Small intestine (tissue), 7 donors: Measurements from ENCODE around the gene BPTF. TPM values are rescaled to one million over a fixed set of nuclear protein-coding genes. Genes with fewer than 3 reads are reported as not detected.
"Not testable (repeated sequence)": the region's sequence is repeated elsewhere in the genome, so short reads cannot be mapped to it uniquely, and the experiment has no call there.

Experiments
- DNase-seq, 2 donors: peaks; one replicate each; pipeline versions ENCODE4 v3.0.0 to v3.0.0-alpha.2; 2013
- FAIRE-seq: peaks from 2 replicates; lab custom pipeline; 2012; peaks lifted over from hg19 to GRCh38; lab: Jason Lieb, UNC
- H3K27ac ChIP-seq, 3 donors: one replicate each; pipeline ENCODE4 v1.5.1; 2013; ENCODE audit warnings: low read length in 2 of 3, mild to moderate bottlenecking in 2 of 3, control low read depth in 1 of 3, inconsistent platforms in 1 of 3, low read depth in 1 of 3, moderate library complexity in 1 of 3
- H3K27me3 ChIP-seq, 3 donors: one replicate each; pipeline ENCODE4 v1.6.1; 2013; ENCODE audit warnings: low read length in 3 of 3, inconsistent platforms in 1 of 3; ENCODE audit not compliant: control insufficient read depth in 3 of 3, insufficient read depth in 3 of 3
- H3K36me3 ChIP-seq, 3 donors: one replicate each; pipeline ENCODE4 v1.6.1; 2013; ENCODE audit warnings: low read length in 3 of 3, inconsistent platforms in 1 of 3, low read depth in 1 of 3, mild to moderate bottlenecking in 1 of 3, moderate library complexity in 1 of 3; ENCODE audit not compliant: control insufficient read depth in 3 of 3, insufficient read depth in 2 of 3
- H3K4me1 ChIP-seq, 3 donors: one replicate each; pipeline ENCODE4 v1.6.1; 2013; ENCODE audit warnings: low read length in 2 of 3, inconsistent platforms in 1 of 3, low read depth in 1 of 3, mild to moderate bottlenecking in 1 of 3, moderate library complexity in 1 of 3; ENCODE audit not compliant: control insufficient read depth in 3 of 3, insufficient read depth in 2 of 3
- H3K4me3 ChIP-seq, 3 donors: one replicate each; pipeline ENCODE4 v1.5.1; 2013; ENCODE audit warnings: low read length in 3 of 3, control low read depth in 1 of 3, inconsistent platforms in 1 of 3, low read depth in 1 of 3, mild to moderate bottlenecking in 1 of 3, moderate library complexity in 1 of 3
- H3K9me3 ChIP-seq, 2 donors: one replicate each; pipeline ENCODE4 v1.6.1; 2013; ENCODE audit warnings: low read depth in 1 of 2, low read length in 1 of 2; ENCODE audit not compliant: control insufficient read depth in 2 of 2, insufficient read depth in 1 of 2
- WGBS, 3 donors: extraction: QIAGEN DNeasy Blood & Tissue Kit; methylation state at CpG; one replicate each; pipeline ENCODE4 v1.1.7; 2013; 5-methylcytosine and 5-hydroxymethylcytosine counted together
- polyA plus RNA-seq, 4 donors: library from polyadenylated mRNA; stranded (reverse) in 3 of 4; unstranded in 1 of 4; fragments of 200-250 nt in 3 of 4; fragments of 120-200 nt in 1 of 4; gene quantifications; one replicate each; pipeline versions ENCODE4 v1.2.1 to v1.2.3, GENCODE V29; 2013
- donor health status: healthy with polysubstance abuse.
- donor health status: control.
- donor health status: control.
- donor health status: Bipolar disorder and iron deficiency.
- donor health status: healthy.

The BPTF gene
- polyA plus RNA-seq, 4 donors = 11.6 to 59.3 (median 17.5) TPM

DNA sequence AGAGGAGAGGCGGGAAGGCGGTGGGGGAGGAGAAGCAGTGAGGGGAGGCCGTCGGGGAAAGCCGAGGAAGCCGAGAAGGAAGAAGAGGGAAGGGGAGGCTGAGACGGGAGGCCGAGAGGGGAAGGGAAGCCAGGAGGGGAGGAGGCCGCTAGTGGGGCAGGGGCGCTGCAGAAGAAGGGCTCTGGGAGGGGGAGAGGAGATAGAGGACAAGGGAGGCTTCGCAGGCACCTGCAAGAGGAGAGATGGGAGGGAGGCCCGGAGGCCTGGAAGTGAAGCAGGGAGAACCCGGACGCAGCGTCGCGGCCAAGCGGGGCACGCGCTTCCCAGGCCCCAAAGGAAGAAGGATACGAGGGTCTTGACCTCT, 168.7 kb downstream of the BPTF start:
- H3K4me1 ChIP-seq = peaks cover 0 to 18% (median 2%) of the 10 kb centered on the region in 3 donors
- peak overlapping the region; percentile 74 to 85 (median 75) for H3K4me3 ChIP-seq
- 3 to 5% (median 5%) methylated on average over 20 to 21 of the region's 21 CpGs for WGBS, 3 donors
- DNase-seq = no peak
- H3K36me3 ChIP-seq = no peaks in the 10 kb centered on the region
- peaks cover 0 to 14% (median 0%) of the 10 kb centered on the region in 3 donors for H3K27me3 ChIP-seq
- no peak for FAIRE-seq
- H3K9me3 ChIP-seq = no peaks in the 10 kb centered on the region
- peak overlapping the region; percentile 96 to 98 (median 97) for H3K27ac ChIP-seq

DNA sequence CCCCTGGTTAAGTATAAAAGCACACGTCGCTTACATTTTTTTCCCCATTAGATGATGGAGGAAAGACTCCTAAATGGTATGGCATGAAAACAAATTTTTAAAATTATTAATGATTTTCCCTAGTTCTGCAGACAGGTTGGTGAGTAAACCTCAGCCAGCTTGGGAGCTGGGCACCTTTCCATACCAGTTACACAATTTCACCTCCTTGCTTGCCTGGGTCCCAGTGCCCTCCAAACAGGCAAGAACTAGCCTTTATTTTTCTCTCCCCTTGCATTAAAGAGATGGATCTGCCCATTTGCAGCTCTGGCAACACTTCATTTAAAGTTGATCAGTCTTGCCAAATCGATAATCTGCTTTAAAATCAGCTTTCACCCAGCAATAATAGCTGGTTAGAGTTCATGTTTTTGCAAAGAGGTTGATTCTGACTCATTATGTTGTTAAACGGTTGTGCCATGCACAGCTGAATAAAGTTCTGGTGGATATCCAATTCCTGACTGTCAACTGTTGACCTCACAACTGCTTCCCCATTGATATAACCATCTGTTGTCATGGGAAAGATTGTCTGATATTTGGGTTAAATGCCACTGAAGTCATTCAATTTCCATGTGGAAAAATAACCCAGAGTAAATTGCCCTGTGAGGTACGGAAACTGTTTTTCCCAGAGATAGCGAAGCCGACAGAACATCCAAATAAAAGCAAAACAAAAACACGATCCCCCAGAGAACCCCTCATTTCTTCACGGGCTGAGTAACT, 169.7 kb downstream of the BPTF start:
- Histone ChIP-seq H3K27ac (peak overlapping the region in 1 of 3 donors; percentile 3), H3K36me3 (no peaks in the 10 kb centered on the region), H3K4me3 (peak overlapping the region; percentile 12 to 48 (median 36)), H3K9me3 (no peaks in the 10 kb centered on the region), H3K27me3 (peaks cover 0 to 14% (median 0%) of the 10 kb centered on the region in 3 donors), H3K4me1 (peaks cover 0 to 18% (median 2%) of the 10 kb centered on the region in 3 donors)
- FAIRE-seq (no peak), DNase-seq (peak; percentile 37 to 43)
- WGBS, 3 donors = 17 to 20% (median 17%) methylated on average over 9 of the region's 9 CpGs

DNA sequence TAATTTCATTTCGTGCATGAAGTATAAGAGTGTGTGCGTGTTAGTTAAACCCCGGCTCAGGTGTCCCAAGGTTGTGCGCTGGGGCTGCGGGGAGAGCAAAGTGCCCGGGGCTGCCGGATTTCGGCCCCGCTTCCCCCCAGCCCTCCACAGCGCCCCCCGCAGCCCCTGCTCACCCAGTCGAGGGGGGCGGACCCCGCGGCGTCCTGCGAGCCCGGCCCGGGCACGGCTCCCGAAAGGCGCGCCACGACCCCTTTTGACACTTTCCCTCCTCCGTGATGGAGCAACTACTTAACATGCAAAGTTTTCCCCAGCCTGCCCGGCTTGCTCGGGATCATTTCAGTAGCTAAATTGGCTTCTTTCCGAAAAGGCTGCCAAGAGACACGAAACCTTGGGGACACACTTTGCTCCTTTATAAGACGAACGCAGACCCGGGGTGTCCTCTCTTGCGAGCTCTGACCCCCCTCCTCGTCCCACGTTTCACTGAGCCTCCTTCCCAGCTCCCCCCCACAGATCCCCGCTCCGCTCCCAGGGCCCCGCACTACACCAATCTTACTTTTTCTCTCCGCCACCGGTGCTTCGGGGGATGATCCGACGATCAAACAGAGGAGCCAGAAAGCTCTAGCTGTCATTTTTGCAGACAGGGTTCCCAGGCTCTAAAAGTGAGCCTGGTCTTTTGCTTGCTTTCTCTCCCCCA, 170.4 kb downstream of the BPTF start:
- H3K9me3 ChIP-seq = no peaks in the 10 kb centered on the region
- no peak for FAIRE-seq
- H3K4me3 ChIP-seq = peak overlapping the region; percentile 26 to 48 (median 36)
- peaks cover 0 to 18% (median 2%) of the 10 kb centered on the region in 3 donors for H3K4me1 ChIP-seq
- no peaks in the 10 kb centered on the region for H3K36me3 ChIP-seq
- peak; percentile 12 to 48 for DNase-seq
- H3K27ac ChIP-seq = peak overlapping the region in 1 of 3 donors; percentile 9
- peaks cover 0 to 14% (median 0%) of the 10 kb centered on the region in 3 donors for H3K27me3 ChIP-seq
- WGBS, 3 donors = 0 to 1% (median 1%) methylated on average over 42 to 43 of the region's 43 CpGs

DNA sequence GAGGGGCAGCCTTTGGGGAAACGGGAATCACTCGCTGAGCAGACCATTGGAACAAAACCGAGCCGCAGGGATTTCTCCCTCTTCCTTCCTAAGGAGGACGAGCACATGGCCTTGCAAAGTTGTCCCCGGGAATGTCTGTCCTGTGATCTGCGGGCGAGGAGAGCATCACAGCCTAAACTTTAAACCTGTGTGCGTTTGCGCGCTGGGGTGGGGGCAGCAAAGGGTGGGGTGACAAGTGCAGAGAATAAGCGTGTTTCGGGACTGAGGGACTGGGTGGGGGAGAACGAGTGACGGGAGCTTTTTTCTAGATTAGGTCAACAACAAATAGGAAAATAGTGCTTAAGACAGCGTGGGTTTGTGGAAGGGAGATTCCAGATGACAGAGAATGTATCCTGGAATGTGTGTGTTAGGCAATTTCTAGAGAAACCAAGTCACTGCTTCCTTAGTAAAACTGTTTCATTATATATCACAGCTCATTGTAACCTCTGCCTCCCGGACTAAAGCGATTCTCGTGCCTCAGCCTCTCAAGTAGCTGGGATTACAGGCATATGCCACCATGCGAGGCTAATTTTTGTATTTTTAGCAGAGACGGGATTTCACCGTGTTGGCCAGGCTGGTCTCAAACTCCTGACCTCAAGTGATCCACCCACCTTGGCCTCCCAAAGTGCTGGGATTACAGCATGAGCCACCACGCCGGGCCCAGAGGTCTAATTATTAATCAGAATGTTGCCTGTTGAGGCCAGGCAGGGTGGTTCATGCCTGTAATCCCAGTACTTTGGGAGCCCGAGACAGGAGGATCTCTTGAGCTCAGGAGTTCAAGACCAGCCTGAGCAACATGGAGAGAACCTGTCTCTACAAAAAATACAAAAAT, 171.2 kb downstream of the BPTF start, which contains the start of gene C17orf58:
C17orf58 (minus strand) TSS at position 169 of the 871 bp plus-strand sequence. CDS start 271 bp downstream, outside the sequence.
- H3K4me3 ChIP-seq = peak within 1 kb of the TSS; percentile 26 to 48 (median 36)
- peak within 1 kb of the TSS in 1 of 3 donors; percentile 9 for H3K27ac ChIP-seq
- WGBS, 3 donors = 20 to 28% (median 23%) methylated on average over 25 of the region's 25 CpGs
- H3K27me3 ChIP-seq = peaks cover 0 to 14% (median 0%) of the 10 kb centered on the region in 3 donors
- not testable (repeated sequence) for H3K36me3 ChIP-seq, FAIRE-seq, H3K9me3 ChIP-seq
- H3K4me1 ChIP-seq = peaks cover 0 to 18% (median 2%) of the 10 kb centered on the region in 3 donors
- DNase-seq = peak; percentile 12 to 20

DNA sequence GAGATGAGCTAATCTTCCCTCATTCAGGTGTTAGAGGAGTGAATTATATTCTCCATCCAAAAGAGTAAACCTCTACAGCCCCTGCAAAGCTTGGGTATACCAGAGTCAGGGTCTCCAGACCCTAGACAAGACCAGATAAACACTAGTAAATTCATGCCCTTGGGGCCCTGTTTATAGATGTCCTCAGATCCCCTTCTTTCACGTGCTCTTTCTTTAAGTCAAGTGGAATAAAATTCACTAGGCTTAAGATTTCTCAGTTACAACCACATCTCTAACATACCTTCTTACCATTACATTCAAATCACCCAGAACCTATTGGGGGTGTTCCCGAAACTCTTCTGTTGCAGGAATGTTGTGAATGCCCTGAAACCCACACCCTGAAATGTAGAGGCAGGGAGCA, 173.2 kb downstream of the BPTF start:
- FAIRE-seq = no peak
- H3K27me3 ChIP-seq = peaks cover 0 to 14% (median 0%) of the 10 kb centered on the region in 3 donors
- H3K4me1 ChIP-seq = peaks cover 0 to 13% (median 2%) of the 10 kb centered on the region in 3 donors
- WGBS, 3 donors = 79 to 82% (median 80%) methylated on average over 2 of the region's 2 CpGs
- no peak overlapping the region for H3K27ac ChIP-seq
- H3K4me3 ChIP-seq = no peak overlapping the region
- H3K36me3 ChIP-seq = no peaks in the 10 kb centered on the region
- no peaks in the 10 kb centered on the region for H3K9me3 ChIP-seq
- no peak for DNase-seq

- Histone ChIP-seq H3K36me3 (no peaks in the 10 kb centered on the region), H3K27ac (no peak overlapping the region), H3K4me3 (no peak overlapping the region), H3K27me3 (peaks cover 0 to 14% (median 0%) of the 10 kb centered on the region in 3 donors), H3K9me3 (no peaks in the 10 kb centered on the region), H3K4me1 (peaks cover 0 to 13% (median 2%) of the 10 kb centered on the region in 3 donors)
- DNase-seq (no peak), FAIRE-seq (no peak)
- 92 to 95% (median 93%) methylated on average over 3 of the region's 3 CpGs for WGBS, 3 donors
These were observed 174.1 kb downstream of the BPTF start for GRCh38 chr17:67999291-67999911.

GRCh38 chr17:68004201-68004600, 178.9 kb downstream of the BPTF start:
- Histone ChIP-seq H3K4me3 (no peak overlapping the region), H3K36me3 (no peaks in the 10 kb centered on the region), H3K4me1 (no peaks in the 10 kb centered on the region), H3K27me3 (no peaks in the 10 kb centered on the region), H3K27ac (no peak overlapping the region), H3K9me3 (no peaks in the 10 kb centered on the region)
- DNase-seq (no peak), FAIRE-seq (no peak)
- WGBS, 3 donors = 64 to 98% (median 89%) methylated on average over 3 of the region's 3 CpGs
